Neural cell (in vitro differentiated cells): ENCODE measurements around the gene RCSD1. TPM values are rescaled to one million over a fixed set of nuclear protein-coding genes. Genes with fewer than 3 reads are reported as not detected.

Experiments used
- H2AFZ ChIP-seq: fragments of 200-600, 300-800 bp; sonication (generic), shearing (Covaris generic); 2 replicates; pipeline ENCODE4 v1.6.0; 2014; ENCODE audit warnings: low read depth, mild to moderate bottlenecking, antibody characterized with exemption, low read length, moderate library complexity
- H3F3A ChIP-seq: fragments of 200-600 bp; shearing (Covaris generic); 2 replicates; pipeline ENCODE4 v1.6.1; 2016; ENCODE audit warnings: mild to moderate bottlenecking, moderate library complexity, mixed read lengths, antibody characterized with exemption, low read length; ENCODE audit not compliant: insufficient read depth, poor library complexity, severe bottlenecking
- H3K27ac ChIP-seq: fragments of 200-600, 300-800 bp; sonication (generic), shearing (Covaris generic); 2 replicates; pipeline ENCODE4 v1.5.1; 2014; ENCODE audit warnings: mild to moderate bottlenecking, low read length, moderate library complexity
- H3K27me3 ChIP-seq: fragments of 300-800, 200-600 bp; sonication (generic), shearing (Covaris generic); 2 replicates; pipeline ENCODE4 v1.6.0; 2014; ENCODE audit warnings: mild to moderate bottlenecking, low read depth, low read length, moderate library complexity; ENCODE audit not compliant: insufficient read depth
- H3K36me3 ChIP-seq: fragments of 300-800, 200-600 bp; sonication (generic), shearing (Covaris generic); 2 replicates; pipeline ENCODE4 v1.5.1; 2014; ENCODE audit warnings: mild to moderate bottlenecking, antibody characterized with exemption, low read length, moderate library complexity; ENCODE audit not compliant: insufficient read depth
- H3K4me2 ChIP-seq: fragments of 300-800, 200-600 bp; sonication (generic), shearing (Covaris generic); 2 replicates; pipeline ENCODE4 v1.6.0; 2014; ENCODE audit warnings: mild to moderate bottlenecking, low read length
- H3K4me3 ChIP-seq: fragments of 300-800, 200-600 bp; sonication (generic), shearing (Covaris generic); 2 replicates; pipeline ENCODE4 v1.5.1; 2014; ENCODE audit warnings: mild to moderate bottlenecking, low read length, moderate library complexity
- H3K79me2 ChIP-seq: fragments of 200-600 bp; shearing (Covaris generic); replicated peaks from 2 replicates; pipeline ENCODE4 v1.6.0; 2014; ENCODE audit warnings: mild to moderate bottlenecking, low read length, moderate library complexity; ENCODE audit not compliant: insufficient read depth
- H3K9ac ChIP-seq: fragments of 300-800, 200-600 bp; sonication (generic), shearing (Covaris generic); 2 replicates; pipeline ENCODE4 v1.6.1; 2016; ENCODE audit warnings: mild to moderate bottlenecking, low read length, mixed read lengths
- H3K9me2 ChIP-seq: fragments of 200-600 bp; shearing (Covaris generic); 2 replicates; pipeline ENCODE4 v1.6.1; 2016; ENCODE audit warnings: mild to moderate bottlenecking, low read length, mixed read lengths; ENCODE audit not compliant: insufficient read depth
- H3K9me3 ChIP-seq: fragments of 200-600, 300-800 bp; sonication (generic), shearing (Covaris generic); 2 replicates; pipeline ENCODE4 v1.6.1; 2016; ENCODE audit warnings: mild to moderate bottlenecking, mixed run types, low read length, moderate library complexity, mixed read lengths
- H4K20me1 ChIP-seq: fragments of 200-600 bp; shearing (Covaris generic); 2 replicates; pipeline ENCODE4 v1.6.1; 2016; ENCODE audit warnings: mild to moderate bottlenecking, mixed run types; ENCODE audit not compliant: insufficient read depth
- CTCF ChIP-seq: fragments of 450-650 bp; IDR thresholded peaks from 2 replicates; pipeline ENCODE4 v1.5.1; 2014; ENCODE audit warnings: antibody characterized with exemption, mild to moderate bottlenecking, moderate library complexity; ENCODE audit not compliant: poor library complexity, severe bottlenecking
- EP300 ChIP-seq: fragments of 450-650 bp; conservative IDR thresholded peaks from 2 replicates; pipeline ENCODE4 v1.6.1; 2014; ENCODE audit warnings: antibody characterized with exemption, mild to moderate bottlenecking, moderate library complexity; ENCODE audit not compliant: poor library complexity, severe bottlenecking
- EZH2 ChIP-seq: fragments of 200-600, 300-800 bp; shearing (Covaris generic), sonication (generic); IDR thresholded peaks from 2 replicates; pipeline ENCODE4 v1.6.1; 2014; ENCODE audit warnings: antibody characterized with exemption, low read length, borderline replicate concordance, mild to moderate bottlenecking; ENCODE audit not compliant: insufficient read depth, poor library complexity, severe bottlenecking
- MXI1 ChIP-seq: fragments of 450-650 bp; conservative IDR thresholded peaks from 2 replicates; pipeline ENCODE4 v1.6.1; 2014; ENCODE audit warnings: antibody characterized with exemption, mild to moderate bottlenecking; ENCODE audit not compliant: poor library complexity, severe bottlenecking
- POLR2AphosphoS5 ChIP-seq: IDR thresholded peaks from 2 replicates; pipeline ENCODE4 v1.6.1; 2012
- RAD21 ChIP-seq: fragments of 450-650 bp; conservative IDR thresholded peaks from 2 replicates; pipeline ENCODE4 v1.6.1; 2014; ENCODE audit warnings: antibody characterized with exemption, mild to moderate bottlenecking, moderate library complexity
- SMC3 ChIP-seq: fragments of 450-650 bp; conservative IDR thresholded peaks from 2 replicates; pipeline ENCODE4 v1.6.1; 2014; ENCODE audit warnings: antibody characterized with exemption, mild to moderate bottlenecking, moderate library complexity; ENCODE audit not compliant: poor library complexity
- TAF1 ChIP-seq: IDR thresholded peaks from 2 replicates; pipeline ENCODE4 v1.6.1; 2012; ENCODE audit warnings: low read depth
- polyA plus RNA-seq: library from polyadenylated mRNA; depleted of rRNA; stranded (reverse); fragments of >200 nt; gene quantifications from 2 replicates; pipeline ENCODE4 v1.2.3, GENCODE V29; 2014
- TF ChIP-seq, protein P1 (sequence below): IDR thresholded peaks from 2 replicates; pipeline ENCODE4 v1.6.1; 2012; ENCODE audit warnings: borderline replicate concordance

RCSD1 gene
- polyA plus RNA-seq, 1 donor from 2014 or later: not detected

DNA sequence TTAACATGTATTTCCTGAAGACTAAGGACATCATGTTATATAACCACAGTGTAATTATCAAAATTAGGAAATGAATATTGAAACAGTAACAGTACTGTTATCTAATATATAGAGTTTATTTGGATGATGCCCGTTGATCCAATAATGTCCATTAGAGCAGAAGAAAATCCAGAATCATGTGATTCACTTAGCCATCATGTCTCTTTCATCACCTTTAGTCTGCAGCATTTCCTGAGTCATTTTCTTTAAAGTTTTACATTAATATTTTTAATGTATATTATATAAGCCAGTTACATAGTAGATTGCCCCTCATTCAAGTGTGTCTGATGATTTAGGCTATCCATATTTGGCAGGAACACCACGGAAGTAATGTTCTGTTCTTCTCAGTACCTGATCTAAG is 120.6 kb downstream of the RCSD1 start:
- Histone ChIP-seq H3K27me3 (no peaks in the 10 kb centered on the region), H3K4me2 (no peak overlapping the region), H3K79me2 (peaks cover 17% of the 10 kb centered on the region), H4K20me1 (no peaks in the 10 kb centered on the region), H3K36me3 (no peaks in the 10 kb centered on the region), H3K9me2 (no peaks in the 10 kb centered on the region), H2AFZ (no peak overlapping the region), H3K9ac (no peak overlapping the region), H3K9me3 (no peaks in the 10 kb centered on the region), H3K4me3 (no peak overlapping the region), H3F3A (no peaks in the 10 kb centered on the region), H3K27ac (no peak overlapping the region)
- TF ChIP-seq POLR2AphosphoS5 (no peak), TAF1 (no peak), EP300 (no peak), RAD21 (no peak), MXI1 (no peak), EZH2 (no peak)
- TF ChIP-seq, protein P1, sequence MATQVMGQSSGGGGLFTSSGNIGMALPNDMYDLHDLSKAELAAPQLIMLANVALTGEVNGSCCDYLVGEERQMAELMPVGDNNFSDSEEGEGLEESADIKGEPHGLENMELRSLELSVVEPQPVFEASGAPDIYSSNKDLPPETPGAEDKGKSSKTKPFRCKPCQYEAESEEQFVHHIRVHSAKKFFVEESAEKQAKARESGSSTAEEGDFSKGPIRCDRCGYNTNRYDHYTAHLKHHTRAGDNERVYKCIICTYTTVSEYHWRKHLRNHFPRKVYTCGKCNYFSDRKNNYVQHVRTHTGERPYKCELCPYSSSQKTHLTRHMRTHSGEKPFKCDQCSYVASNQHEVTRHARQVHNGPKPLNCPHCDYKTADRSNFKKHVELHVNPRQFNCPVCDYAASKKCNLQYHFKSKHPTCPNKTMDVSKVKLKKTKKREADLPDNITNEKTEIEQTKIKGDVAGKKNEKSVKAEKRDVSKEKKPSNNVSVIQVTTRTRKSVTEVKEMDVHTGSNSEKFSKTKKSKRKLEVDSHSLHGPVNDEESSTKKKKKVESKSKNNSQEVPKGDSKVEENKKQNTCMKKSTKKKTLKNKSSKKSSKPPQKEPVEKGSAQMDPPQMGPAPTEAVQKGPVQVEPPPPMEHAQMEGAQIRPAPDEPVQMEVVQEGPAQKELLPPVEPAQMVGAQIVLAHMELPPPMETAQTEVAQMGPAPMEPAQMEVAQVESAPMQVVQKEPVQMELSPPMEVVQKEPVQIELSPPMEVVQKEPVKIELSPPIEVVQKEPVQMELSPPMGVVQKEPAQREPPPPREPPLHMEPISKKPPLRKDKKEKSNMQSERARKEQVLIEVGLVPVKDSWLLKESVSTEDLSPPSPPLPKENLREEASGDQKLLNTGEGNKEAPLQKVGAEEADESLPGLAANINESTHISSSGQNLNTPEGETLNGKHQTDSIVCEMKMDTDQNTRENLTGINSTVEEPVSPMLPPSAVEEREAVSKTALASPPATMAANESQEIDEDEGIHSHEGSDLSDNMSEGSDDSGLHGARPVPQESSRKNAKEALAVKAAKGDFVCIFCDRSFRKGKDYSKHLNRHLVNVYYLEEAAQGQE: no peak

GRCh38 chr1:167751676-167752075 is 121.6 kb downstream of the RCSD1 start:
- H4K20me1 ChIP-seq: no peaks in the 10 kb centered on the region
- H3K4me2 ChIP-seq: no peak overlapping the region
- no peaks in the 10 kb centered on the region for H3K36me3 ChIP-seq
- H3K9me2 ChIP-seq: no peaks in the 10 kb centered on the region
- no peak overlapping the region for H3K27ac ChIP-seq
- no peak overlapping the region for H3K9ac ChIP-seq
- no peaks in the 10 kb centered on the region for H3K9me3 ChIP-seq
- H3K27me3 ChIP-seq: no peaks in the 10 kb centered on the region
- TF ChIP-seq POLR2AphosphoS5: no peak
- no peak for TF ChIP-seq SMC3
- TF ChIP-seq TAF1: no peak
- TF ChIP-seq EP300: no peak
- TF ChIP-seq MXI1: no peak
- no peak for TF ChIP-seq RAD21
- TF ChIP-seq, protein P1: no peak
- TF ChIP-seq EZH2: no peak
- TF ChIP-seq CTCF: no peak
- no peaks in the 10 kb centered on the region for H3F3A ChIP-seq
- H2AFZ ChIP-seq: no peak overlapping the region
- no peak overlapping the region for H3K4me3 ChIP-seq
- peaks cover 15% of the 10 kb centered on the region for H3K79me2 ChIP-seq
